Kasumi-1 (cell line): ENCODE results near the gene GAB1.
"Not testable (repeated sequence)": the region's sequence is repeated elsewhere in the genome, so short reads cannot be mapped to it uniquely, and the experiment has no call there.

Experiments used
- DNase-seq, 2 experiments: peaks; one replicate each; lab custom pipeline; 2025; lab: John Stamatoyannopoulos, UW

GAB1 gene

GRCh38 chr4:143338313-143338712, 1.6 kb downstream of the GAB1 start:
- DNase-seq, result no peak

GRCh38 chr4:143339497-143339896, 2.8 kb downstream of the GAB1 start:
- no peak for DNase-seq

- no peak for DNase-seq
Observed at GRCh38 chr4:143341186-143341755, 4.6 kb downstream of the GAB1 start.

GRCh38 chr4:143343276-143343831, 6.7 kb downstream of the GAB1 start:
- DNase-seq, result no peak

GRCh38 chr4:143344041-143344440, 7.4 kb downstream of the GAB1 start:
- DNase-seq, result no peak

GRCh38 chr4:143344774-143345173, 8.1 kb downstream of the GAB1 start:
- DNase-seq, result no peak

- no peak for DNase-seq
Observed at GRCh38 chr4:143345356-143345755, 8.7 kb downstream of the GAB1 start.

GRCh38 chr4:143346206-143346605, 9.5 kb downstream of the GAB1 start:
- DNase-seq, result no peak

GRCh38 chr4:143347484-143348111, 10.9 kb downstream of the GAB1 start:
- DNase-seq, result no peak

- no peak for DNase-seq
Observed at GRCh38 chr4:143348233-143349077, 11.8 kb downstream of the GAB1 start.

- DNase-seq, result not testable (repeated sequence)
Observed at GRCh38 chr4:143349858-143350527, 13.3 kb downstream of the GAB1 start.

GRCh38 chr4:143351149-143351691, 14.5 kb downstream of the GAB1 start:
- no peak for DNase-seq

GRCh38 chr4:143351774-143352451, 15.2 kb downstream of the GAB1 start:
- DNase-seq, result no peak

- no peak for DNase-seq
Observed at GRCh38 chr4:143352720-143353119, 16.0 kb downstream of the GAB1 start.

GRCh38 chr4:143353797-143354196, 17.1 kb downstream of the GAB1 start:
- DNase-seq, result no peak

GRCh38 chr4:143354990-143355389, 18.3 kb downstream of the GAB1 start:
- no peak for DNase-seq

GRCh38 chr4:143355540-143356217, 19.0 kb downstream of the GAB1 start:
- no peak for DNase-seq

GRCh38 chr4:143356493-143356892, 19.8 kb downstream of the GAB1 start:
- DNase-seq, result no peak

GRCh38 chr4:143357161-143357845, 20.6 kb downstream of the GAB1 start:
- no peak for DNase-seq

GRCh38 chr4:143358419-143358818, 21.7 kb downstream of the GAB1 start:
- no peak for DNase-seq
